ENCODE measurements around the gene KCNH3. TPM values are rescaled to one million over a fixed set of nuclear protein-coding genes. Genes with fewer than 3 reads are reported as not detected.

Gene KCNH3
- total RNA-seq, 1 donor from 2014 or later, result not detected

- H3K27me3 Mint-ChIP-seq (ENCODE audit: insufficient read depth, low read depth), result peaks cover 48% of the 10 kb centered on the region
- Histone ChIP-seq H3K9me3 (ENCODE audit: low read depth) (no peaks in the 10 kb centered on the region), H3K79me2 (ENCODE audit: low read depth) (no peaks in the 10 kb centered on the region), H4K20me1 (ENCODE audit: low read depth) (peaks cover 17% of the 10 kb centered on the region), H3K9ac (no peak overlapping the region), H3F3A (ENCODE audit: low read depth) (peaks cover 32% of the 10 kb centered on the region), H3K4me3 (no peak overlapping the region), H2AFZ (replicated peaks) (no peak overlapping the region), H3K27me3 (peaks cover 68% of the 10 kb centered on the region), H3K4me2 (no peak overlapping the region), H3K27ac (no peak overlapping the region), H3K4me1 (peaks cover 6% of the 10 kb centered on the region), H3K36me3 (no peaks in the 10 kb centered on the region)
- no peak overlapping the region for H3K4me3 Mint-ChIP-seq
- TF ChIP-seq CTCF (IDR thresholded peaks at IDR 0.05), result no peak
- H3K36me3 Mint-ChIP-seq, result no peaks in the 10 kb centered on the region
- H3K27ac Mint-ChIP-seq, result no peak overlapping the region
- DNase-seq (ENCODE audit: low spot score), result no peak
- no peaks in the 10 kb centered on the region for H3K9me3 Mint-ChIP-seq
- H3K4me1 Mint-ChIP-seq, result peaks cover 22% of the 10 kb centered on the region
Observed at GRCh38 chr12:49535921-49536525, 2.8 kb upstream of the KCNH3 start.

- no peak overlapping the region for H3K4me2 ChIP-seq
- H3K9me3 ChIP-seq (ENCODE audit: low read depth), result no peaks in the 10 kb centered on the region
- H3K9me3 Mint-ChIP-seq, result no peaks in the 10 kb centered on the region
- no peak for TF ChIP-seq CTCF (IDR thresholded peaks at IDR 0.05)
- no peak for TF ChIP-seq EZH2phosphoT487 (IDR thresholded peaks at IDR 0.05)
- no peak for TF ChIP-seq EZH2 (IDR thresholded peaks at IDR 0.05)
- H3K9ac ChIP-seq, result no peak overlapping the region
- H2AFZ ChIP-seq (replicated peaks), result no peak overlapping the region
- H3K27ac ChIP-seq, result no peak overlapping the region
- no peaks in the 10 kb centered on the region for H3K36me3 ChIP-seq
- peaks cover 32% of the 10 kb centered on the region for H3F3A ChIP-seq (ENCODE audit: low read depth)
- DNase-seq (ENCODE audit: low spot score), result no peak
- peaks cover 6% of the 10 kb centered on the region for H3K4me1 ChIP-seq
- peaks cover 22% of the 10 kb centered on the region for H3K4me1 Mint-ChIP-seq
- H3K36me3 Mint-ChIP-seq, result no peaks in the 10 kb centered on the region
- H3K27ac Mint-ChIP-seq, result no peak overlapping the region
- H4K20me1 ChIP-seq (ENCODE audit: low read depth), result peaks cover 22% of the 10 kb centered on the region
- H3K4me3 ChIP-seq, result no peak overlapping the region
- peaks cover 54% of the 10 kb centered on the region for H3K27me3 Mint-ChIP-seq (ENCODE audit: insufficient read depth, low read depth)
- H3K27me3 ChIP-seq, result peaks cover 74% of the 10 kb centered on the region
- H3K4me3 Mint-ChIP-seq, result peak overlapping the region; percentile 0
- no peaks in the 10 kb centered on the region for H3K79me2 ChIP-seq (ENCODE audit: low read depth)
Observed at GRCh38 chr12:49536526-49537071, 2.2 kb upstream of the KCNH3 start.

- Histone ChIP-seq H3K4me1 (peaks cover 6% of the 10 kb centered on the region), H3K9ac (no peak overlapping the region), H2AFZ (replicated peaks) (peak overlapping the region; percentile 70), H3K4me2 (peak overlapping the region; percentile 89), H3K9me3 (ENCODE audit: low read depth) (no peaks in the 10 kb centered on the region), H3K27me3 (peaks cover 81% of the 10 kb centered on the region), H3K4me3 (peak overlapping the region; percentile 49), H4K20me1 (ENCODE audit: low read depth) (peaks cover 22% of the 10 kb centered on the region), H3K79me2 (ENCODE audit: low read depth) (no peaks in the 10 kb centered on the region), H3K27ac (no peak overlapping the region), H3F3A (ENCODE audit: low read depth) (peaks cover 32% of the 10 kb centered on the region), H3K36me3 (no peaks in the 10 kb centered on the region)
- peak; percentile 48 for DNase-seq (ENCODE audit: low spot score)
- Mint-ChIP-seq H3K27me3 (ENCODE audit: insufficient read depth, low read depth) (peaks cover 56% of the 10 kb centered on the region), H3K9me3 (no peaks in the 10 kb centered on the region), H3K27ac (no peak overlapping the region), H3K36me3 (no peaks in the 10 kb centered on the region), H3K4me3 (peak overlapping the region; percentile 82), H3K4me1 (peaks cover 22% of the 10 kb centered on the region)
- TF ChIP-seq CTCF (IDR thresholded peaks at IDR 0.05), result no peak
- TF ChIP-seq EZH2 (IDR thresholded peaks at IDR 0.05), result no peak
- no peak for TF ChIP-seq EZH2phosphoT487 (IDR thresholded peaks at IDR 0.05)
Observed at GRCh38 chr12:49537231-49537751, 1.5 kb upstream of the KCNH3 start.

Measured in neural progenitor cell (in vitro differentiated cells).